NCI-H1417 treated with DMSO at 0.1 percent for 48 hours (cell line): ENCODE measurements around the gene UIMC1.

Experiments used
- DNase-seq: peaks from one replicate; lab custom pipeline; 2025; lab: John Stamatoyannopoulos, UW

Gene UIMC1

DNA sequence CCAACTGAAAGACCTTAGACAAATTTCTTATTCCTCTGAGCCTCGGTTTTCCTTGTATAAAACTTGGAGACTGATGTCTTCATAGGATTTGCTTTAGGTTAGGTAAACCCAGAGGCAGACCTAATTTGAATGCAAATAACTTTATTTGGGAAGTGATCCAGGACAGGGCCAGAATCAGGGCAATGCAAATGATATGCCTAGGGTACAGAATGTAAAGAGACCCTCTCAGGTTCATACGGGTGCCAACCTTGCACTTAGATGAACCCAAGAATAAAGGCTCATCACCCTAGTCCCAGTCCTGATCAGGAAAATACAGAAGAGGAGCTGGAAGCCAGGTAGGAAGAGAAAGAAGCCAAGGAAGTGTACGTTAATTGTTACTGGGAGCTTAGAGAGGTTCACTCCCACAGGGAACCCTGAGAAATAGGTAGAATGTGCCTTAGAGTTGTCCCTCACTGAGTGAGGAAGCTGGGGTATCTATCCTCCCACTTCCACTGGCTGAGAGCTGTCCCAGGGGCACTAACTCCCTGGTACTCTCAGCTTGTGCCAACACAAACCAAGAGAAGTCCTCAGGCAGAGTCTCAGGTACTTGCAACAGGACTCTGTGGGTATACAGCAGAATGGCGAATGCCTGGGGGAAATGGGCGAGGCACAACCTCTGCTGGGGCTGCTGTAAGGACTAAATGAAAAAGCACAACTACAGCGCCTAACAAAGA lies 104.3 kb downstream of the UIMC1 start:
- DNase-seq: no peak

GRCh38 chr5:176901260-176902101 lies 105.1 kb downstream of the UIMC1 start:
- DNase-seq: no peak

- DNase-seq: no peak
These were observed 105.8 kb downstream of the UIMC1 start for GRCh38 chr5:176900780-176901204.

- no peak for DNase-seq
These were observed 106.4 kb downstream of the UIMC1 start for GRCh38 chr5:176899946-176900779.

GRCh38 chr5:176899296-176899891 lies 107.2 kb downstream of the UIMC1 start, which contains the start of gene HK3:
TSS of gene HK3 (minus strand) at chr5:176899346. CDS start at chr5:176896159, 3,187 bp downstream.
- no peak for DNase-seq

DNA sequence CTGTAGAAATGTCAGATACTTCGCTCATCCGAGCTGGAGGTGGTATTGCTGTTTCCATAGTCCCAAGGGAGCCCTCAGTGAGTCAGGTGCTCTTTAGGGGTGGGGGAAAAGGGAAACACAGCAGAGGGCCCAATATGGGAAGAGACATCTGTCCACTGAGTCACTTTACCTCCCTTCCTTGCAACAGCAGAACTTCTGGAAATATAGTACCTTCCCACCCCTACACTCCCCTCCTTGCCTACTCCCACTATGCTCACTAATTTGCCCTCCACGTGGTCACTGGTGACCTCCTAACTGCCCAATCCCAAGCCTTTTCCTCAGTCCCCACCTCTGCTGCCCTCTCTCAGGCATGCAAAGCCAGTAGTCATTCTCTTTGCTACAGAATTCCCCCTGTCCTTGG lies 109.3 kb downstream of the UIMC1 start:
- no peak for DNase-seq

GRCh38 chr5:176895831-176896230 lies 110.7 kb downstream of the UIMC1 start:
- DNase-seq: no peak

- no peak for DNase-seq
These were observed 112.3 kb downstream of the UIMC1 start for GRCh38 chr5:176894298-176894697.

DNA sequence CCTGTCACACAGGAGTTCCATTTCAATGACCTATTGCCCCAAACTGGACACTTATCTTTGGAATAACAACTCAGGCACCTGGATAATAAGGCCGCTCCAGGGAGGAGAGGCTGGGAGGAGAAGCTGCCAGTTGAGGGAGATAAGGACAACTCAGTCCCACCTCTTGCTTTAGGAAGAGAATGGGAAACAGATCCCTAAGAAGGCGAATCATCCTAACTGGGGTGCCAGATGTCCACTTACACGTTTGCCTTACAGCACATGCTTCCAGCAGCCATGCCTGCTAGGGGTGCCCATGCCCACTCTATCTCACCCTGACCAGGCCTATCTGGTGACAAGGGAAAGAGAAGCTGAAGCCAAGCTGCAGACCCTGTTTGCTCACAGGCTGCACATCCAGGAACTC lies 113.9 kb downstream of the UIMC1 start:
- DNase-seq: no peak

DNA sequence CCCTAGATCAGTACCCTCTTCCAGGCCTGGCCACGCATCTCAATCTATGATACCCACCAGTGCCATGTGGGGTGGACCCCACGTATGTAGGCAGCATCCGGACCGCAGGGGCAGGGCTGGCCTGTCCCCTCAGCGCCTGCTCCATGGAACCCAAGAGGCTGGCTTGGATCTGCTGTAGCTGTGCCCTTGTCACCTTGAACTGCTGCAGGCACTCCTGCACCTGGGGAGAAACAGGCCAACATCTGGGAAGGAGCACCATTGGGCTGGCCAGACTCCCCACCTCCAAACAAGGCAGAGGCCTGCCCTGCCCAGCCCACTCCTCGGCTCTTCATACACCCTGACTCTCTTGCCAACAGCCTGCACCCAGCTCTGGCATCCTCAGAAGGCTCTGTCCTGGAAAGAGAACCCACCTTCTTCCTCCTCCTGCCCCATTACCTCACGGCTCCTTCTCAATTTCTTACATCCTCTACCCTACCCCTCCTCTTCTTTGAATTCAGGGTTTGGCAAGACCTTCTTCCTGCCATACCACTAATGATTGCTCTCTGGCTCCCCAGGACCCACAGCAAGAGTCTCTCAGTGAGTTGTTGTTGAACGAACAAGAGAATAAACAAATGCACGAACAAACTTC lies 115.1 kb downstream of the UIMC1 start:
- DNase-seq: no peak

GRCh38 chr5:176890455-176891330 lies 115.9 kb downstream of the UIMC1 start:
- DNase-seq: no peak

DNA sequence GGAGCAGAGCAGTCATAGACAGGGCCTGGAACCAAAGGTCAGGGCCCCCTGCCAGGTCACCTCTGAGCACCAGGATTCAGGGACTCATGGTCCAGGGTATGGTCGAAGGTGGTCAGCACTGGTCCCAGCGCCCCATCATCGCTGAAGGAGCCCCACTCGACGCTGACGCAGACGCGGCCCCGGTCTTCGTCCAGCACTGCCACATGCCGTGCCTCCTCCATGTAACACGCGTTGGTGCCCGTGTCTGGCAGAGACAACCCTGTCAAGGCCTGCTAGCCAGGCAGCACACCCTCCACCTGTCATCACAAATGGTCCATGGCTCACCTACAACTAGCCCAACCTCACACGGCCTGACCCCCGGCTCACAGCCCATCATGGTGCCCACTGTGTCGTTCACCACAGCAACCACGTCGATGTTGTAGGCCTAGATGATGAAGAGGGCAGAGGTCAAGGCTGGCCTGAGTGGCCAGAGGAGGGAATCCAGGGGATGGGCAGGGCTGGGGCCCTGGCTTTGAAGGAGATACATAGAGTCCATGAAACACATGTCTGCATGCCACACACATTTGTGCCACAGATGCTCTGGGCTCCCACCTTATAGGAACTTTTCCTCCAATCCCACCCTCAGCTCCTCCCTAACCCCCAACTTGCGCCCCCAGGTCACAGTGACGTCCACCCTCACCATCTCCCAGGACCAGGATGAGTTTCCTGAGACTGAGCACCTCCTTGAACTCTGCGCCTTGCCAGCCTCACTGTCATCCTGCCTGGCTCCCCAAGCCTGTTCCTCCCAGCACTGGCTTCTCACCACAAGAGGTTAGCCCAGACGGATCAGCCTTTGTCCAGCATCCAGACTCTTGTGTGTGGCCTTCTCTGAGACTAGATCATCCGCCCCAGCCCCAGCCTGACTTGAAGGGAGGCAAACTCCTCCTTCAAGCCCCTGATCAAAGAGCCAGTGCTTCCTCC lies 117.0 kb downstream of the UIMC1 start:
- DNase-seq: no peak

GRCh38 chr5:176888865-176889165 lies 117.8 kb downstream of the UIMC1 start:
- DNase-seq: no peak

DNA sequence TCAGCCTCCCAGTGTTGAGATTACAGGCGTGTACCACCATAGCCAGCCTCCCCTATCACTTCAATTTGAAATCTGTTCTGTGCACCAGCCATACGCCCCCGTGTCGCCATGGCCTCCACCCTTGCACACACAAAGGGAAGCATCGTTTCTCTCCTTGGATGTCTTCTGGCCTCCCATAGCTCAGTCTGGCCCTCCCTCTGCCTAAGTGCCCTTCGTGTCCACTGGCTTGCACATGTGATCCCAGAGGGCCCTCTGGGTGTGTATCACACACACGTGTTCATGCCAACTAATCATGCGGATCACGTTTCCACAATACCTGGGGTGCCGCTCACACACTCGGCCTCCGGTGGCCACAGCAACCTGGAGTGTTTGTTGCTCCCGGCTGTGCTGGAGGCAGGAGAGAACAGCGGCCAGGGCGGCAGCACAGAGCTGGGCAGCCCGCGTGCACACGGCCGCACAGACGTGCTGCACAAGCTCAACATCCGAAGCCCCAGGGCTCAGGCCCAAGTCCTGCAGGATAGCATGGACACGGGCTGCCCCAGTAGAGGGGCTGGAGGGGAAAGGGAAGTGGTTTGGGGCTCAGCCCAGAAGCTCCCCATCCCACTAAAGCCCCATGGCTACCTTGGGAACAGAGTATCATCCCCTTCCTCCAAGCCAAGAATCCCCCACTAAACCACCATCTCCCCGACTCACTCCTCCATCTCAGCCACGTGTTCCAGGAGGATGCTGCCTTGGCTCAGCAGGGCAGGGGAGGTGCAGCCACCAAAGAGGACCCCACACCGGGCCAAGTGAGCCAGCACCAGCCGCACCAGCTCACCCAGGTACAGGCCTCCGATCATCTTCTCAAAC lies 118.3 kb downstream of the UIMC1 start:
- DNase-seq: no peak

- no peak for DNase-seq
These were observed 119.2 kb downstream of the UIMC1 start for GRCh38 chr5:176887252-176887849.

GRCh38 chr5:176886336-176887251 lies 120.0 kb downstream of the UIMC1 start:
- no peak for DNase-seq

DNA sequence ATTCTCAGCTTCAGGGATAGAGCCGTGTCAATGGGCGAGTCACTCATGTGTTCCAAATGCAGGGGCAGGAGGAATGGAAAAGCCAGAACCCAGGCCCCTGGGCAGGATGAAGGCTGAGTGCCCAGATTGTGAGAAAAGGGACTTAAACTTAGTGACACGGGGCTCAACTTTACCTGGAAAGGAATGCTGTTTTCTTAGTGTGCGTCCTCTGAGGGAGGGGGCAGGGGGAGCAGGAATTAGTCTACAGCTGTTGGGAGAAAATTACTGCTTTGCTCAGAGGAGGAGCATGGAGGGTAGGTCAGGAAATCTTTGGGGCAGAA lies 122.0 kb downstream of the UIMC1 start:
- no peak for DNase-seq
